ENCODE results near the gene SCLT1. TPM values are rescaled to one million over a fixed set of nuclear protein-coding genes. Genes with fewer than 3 reads are reported as not detected.

The SCLT1 gene
- total and polyA plus RNA-seq, 2 of the 13 experiments (the other 11 are each of a cell fraction or from before 2014, with no cell fraction given), result 1.5 to 8.7 TPM

GRCh38 chr4:128855621-128856020 is 237.7 kb downstream of the SCLT1 start:
- no peak for DNase-seq (ENCODE audit: low spot score)
- no TSS peak for BruUV-seq (replicated peaks)
- no peak for FAIRE-seq
- no peak overlapping the region for H2AFZ ChIP-seq (ENCODE audit: low read length)
- H3K79me2 ChIP-seq (ENCODE audit: insufficient read depth, low read length), result no peaks in the 10 kb centered on the region
- no peak overlapping the region for H3K27ac ChIP-seq (ENCODE audit: extremely low read length, insufficient read depth, low read length)
- POLR2A ChIA-PET, result no interaction called here
- H3K9ac ChIP-seq (ENCODE audit: insufficient read depth, low read depth, low read length), result no peak overlapping the region
- H3K4me3 ChIP-seq (replicated peaks in 1 of 3; ENCODE audit: insufficient read depth in 1 of 3, low read depth in 2 of 3, low read length in 3 of 3), result no peak overlapping the region
- no peak for ATAC-seq
- in situ Hi-C loops (cut with HindIII; ENCODE audit: extremely low pct_ligation_motif_present, low pct_unique_long_range_greater_than_20kb) (no loop called here), intact Hi-C loops (cut with micrococcal nuclease; ENCODE audit: unreplicated experiment) (no loop called here)
- 96% methylated on average over 7 of the region's 7 CpGs for WGBS (ENCODE audit: low lambda C conversion rate)
- H3K27me3 ChIP-seq (ENCODE audit: control insufficient read depth in 1 of 2, insufficient read depth in 2 of 2, low read length in 2 of 2), result no peaks in the 10 kb centered on the region
- CTCF ChIA-PET (ENCODE audit: low intra/inter-chr PET ratio, low total read pairs), result no interaction called here
- no peaks in the 10 kb centered on the region for H4K20me1 ChIP-seq (ENCODE audit: insufficient read depth, low read length)
- peaks cover 42 to 94% of the 10 kb centered on the region in 2 experiments for H3K36me3 ChIP-seq (replicated peaks in 1 of 2; ENCODE audit: control insufficient read depth in 1 of 2, insufficient read depth in 2 of 2, low read length in 2 of 2)
- no peaks in the 10 kb centered on the region for H3K9me3 ChIP-seq (ENCODE audit: low read length)
- no peak overlapping the region for H3K4me2 ChIP-seq (ENCODE audit: low read depth, low read length)
- no peaks in the 10 kb centered on the region for H3K4me1 ChIP-seq (ENCODE audit: insufficient read depth, low read length)
- TF ChIP-seq ETV6 (CRISPR knock-in tag; conservative IDR thresholded peaks at IDR 0.05) (no peak), SMYD3 (CRISPR knock-in tag; IDR thresholded peaks at IDR 0.05) (no peak), ZNF557 (CRISPR knock-in tag; IDR thresholded peaks at IDR 0.05) (no peak), TFDP2 (CRISPR knock-in tag; IDR thresholded peaks at IDR 0.05) (no peak)

- intact Hi-C loops (cut with micrococcal nuclease; ENCODE audit: unreplicated experiment), result no loop called here
- no peak overlapping the region for H3K27ac ChIP-seq (ENCODE audit: extremely low read length, insufficient read depth, low read length)
- no peaks in the 10 kb centered on the region for H4K20me1 ChIP-seq (ENCODE audit: insufficient read depth, low read length)
- H2AFZ ChIP-seq (ENCODE audit: low read length), result no peak overlapping the region
- ATAC-seq (no peak), DNase-seq (ENCODE audit: low spot score) (no peak), FAIRE-seq (no peak)
- WGBS (ENCODE audit: low lambda C conversion rate), result 91% methylated on average over 6 of the region's 6 CpGs
- no peaks in the 10 kb centered on the region for H3K27me3 ChIP-seq (ENCODE audit: control insufficient read depth in 1 of 2, insufficient read depth in 2 of 2, low read length in 2 of 2)
- H3K36me3 ChIP-seq (replicated peaks in 1 of 2; ENCODE audit: control insufficient read depth in 1 of 2, insufficient read depth in 2 of 2, low read length in 2 of 2), result peaks cover 39 to 94% of the 10 kb centered on the region in 2 experiments
- BruUV-seq (replicated peaks), result no TSS peak
- ChIA-PET CTCF (ENCODE audit: low intra/inter-chr PET ratio, low total read pairs) (no interaction called here), POLR2A (no interaction called here)
- H3K79me2 ChIP-seq (ENCODE audit: insufficient read depth, low read length), result no peaks in the 10 kb centered on the region
- no peaks in the 10 kb centered on the region for H3K9me3 ChIP-seq (ENCODE audit: low read length)
- in situ Hi-C loops (cut with HindIII; ENCODE audit: extremely low pct_ligation_motif_present, low pct_unique_long_range_greater_than_20kb), result no loop called here
- no peak overlapping the region for H3K4me2 ChIP-seq (ENCODE audit: low read depth, low read length)
- no peak overlapping the region for H3K4me3 ChIP-seq (replicated peaks in 1 of 3; ENCODE audit: insufficient read depth in 1 of 3, low read depth in 2 of 3, low read length in 3 of 3)
- H3K9ac ChIP-seq (ENCODE audit: insufficient read depth, low read depth, low read length), result no peak overlapping the region
- no peaks in the 10 kb centered on the region for H3K4me1 ChIP-seq (ENCODE audit: insufficient read depth, low read length)
- no peak for TF ChIP-seq WIZ (CRISPR knock-in tag; IDR thresholded peaks at IDR 0.05)
- no peak for TF ChIP-seq KDM2A (CRISPR knock-in tag; IDR thresholded peaks at IDR 0.05; ENCODE audit: borderline replicate concordance, low read depth)
- no peak for TF ChIP-seq SRSF4 (IDR thresholded peaks at IDR 0.05; ENCODE audit: low read depth, low read length, poor library complexity, severe bottlenecking)
- TF ChIP-seq SAP130 (CRISPR knock-in tag; IDR thresholded peaks at IDR 0.05; ENCODE audit: low read depth), result no peak
- no peak for TF ChIP-seq NFIB (CRISPR knock-in tag; IDR thresholded peaks at IDR 0.05; ENCODE audit: borderline replicate concordance)
- TF ChIP-seq ZNF501 (CRISPR knock-in tag; IDR thresholded peaks at IDR 0.05), result no peak
- no peak for TF ChIP-seq ZFP90 (CRISPR knock-in tag; IDR thresholded peaks at IDR 0.05; ENCODE audit: borderline replicate concordance)
- no peak for TF ChIP-seq BCL3 (CRISPR knock-in tag; IDR thresholded peaks at IDR 0.05)
- TF ChIP-seq ZKSCAN5 (CRISPR knock-in tag; IDR thresholded peaks at IDR 0.05), result no peak
- no peak for TF ChIP-seq EEA1 (CRISPR knock-in tag; IDR thresholded peaks at IDR 0.05; ENCODE audit: borderline replicate concordance)
These were observed 238.9 kb downstream of the SCLT1 start for GRCh38 chr4:128854433-128854832.

All from HepG2 (cell line).